IPS DF 4.7 (cell line): Measurements from ENCODE around the gene TFF3.

ENCODE experiments used
- DNase-seq: peaks from one replicate; pipeline ENCODE4 v3.0.0-alpha.2; 2013; ENCODE audit warnings: low spot score; ENCODE audit errors: extremely low read depth

TFF3 gene

GRCh38 chr21:42269386-42269785, 45.8 kb downstream of the TFF3 start:
- no peak for DNase-seq

- no peak for DNase-seq
Measured at GRCh38 chr21:42266971-42267556, 48.1 kb downstream of the TFF3 start.

GRCh38 chr21:42265231-42265812, 49.9 kb downstream of the TFF3 start:
- DNase-seq: no peak

- no peak for DNase-seq
Measured at GRCh38 chr21:42264245-42265195, 50.7 kb downstream of the TFF3 start.

- no peak for DNase-seq
Measured at GRCh38 chr21:42263591-42264131, 51.5 kb downstream of the TFF3 start.

- DNase-seq: no peak
Measured at GRCh38 chr21:42262831-42263231, 52.4 kb downstream of the TFF3 start.

GRCh38 chr21:42261829-42262200, 53.4 kb downstream of the TFF3 start:
- no peak for DNase-seq
